H9 (cell line): ENCODE data around the gene BMPER. TPM values are rescaled to one million over a fixed set of nuclear protein-coding genes. Genes with fewer than 3 reads are reported as not detected.

Experiments used
- DNase-seq: peaks from one replicate; pipeline ENCODE4 v3.0.0-alpha.2; 2017
- H2AFZ ChIP-seq: one replicate; pipeline ENCODE4 v1.6.1; 2013; ENCODE audit warnings: mild to moderate bottlenecking, low read length, control low read depth, moderate library complexity
- H2AK5ac ChIP-seq: 2 replicates; pipeline ENCODE4 v1.6.1; 2013; ENCODE audit warnings: low read length, control low read depth, mixed read lengths; ENCODE audit not compliant: insufficient read length
- H2BK120ac ChIP-seq: one replicate; pipeline ENCODE4 v1.6.1; 2013; ENCODE audit warnings: low read depth, mild to moderate bottlenecking, low read length, control low read depth, inconsistent platforms; ENCODE audit not compliant: poor library complexity, severe bottlenecking
- H2BK12ac ChIP-seq: 2 replicates; pipeline ENCODE4 v1.6.1; 2013; ENCODE audit warnings: low read length, control low read depth, mixed read lengths, low read depth; ENCODE audit not compliant: insufficient read length
- H2BK15ac ChIP-seq: 2 replicates; pipeline ENCODE4 v1.6.1; 2013; ENCODE audit warnings: low read depth, low read length, control low read depth
- H2BK20ac ChIP-seq: one replicate; pipeline ENCODE4 v1.6.1; 2013; ENCODE audit warnings: low read depth, mild to moderate bottlenecking, low read length, control low read depth, inconsistent platforms; ENCODE audit not compliant: poor library complexity, severe bottlenecking
- H2BK5ac ChIP-seq: 2 replicates; pipeline ENCODE4 v1.6.1; 2013; ENCODE audit warnings: low read length, control low read depth, mixed read lengths; ENCODE audit not compliant: insufficient read length
- H3K14ac ChIP-seq: 2 replicates; pipeline ENCODE4 v1.6.1; 2013; ENCODE audit warnings: low read length, control low read depth; ENCODE audit not compliant: insufficient read depth
- H3K18ac ChIP-seq: 2 replicates; pipeline ENCODE4 v1.6.1; 2013; ENCODE audit warnings: low read depth, mild to moderate bottlenecking, mixed read lengths, low read length, control low read depth; ENCODE audit not compliant: insufficient read length
- H3K23ac ChIP-seq: 2 replicates; pipeline ENCODE4 v1.6.1; 2013; ENCODE audit warnings: low read length, control low read depth, mixed read lengths, low read depth; ENCODE audit not compliant: insufficient read length
- H3K23me2 ChIP-seq: 2 replicates; pipeline ENCODE4 v1.6.1; 2013; ENCODE audit warnings: low read depth, mild to moderate bottlenecking, mixed read lengths, low read length, control low read depth; ENCODE audit not compliant: insufficient read length, poor library complexity, severe bottlenecking
- H3K27ac ChIP-seq: 2 replicates; pipeline ENCODE4 v1.5.1; 2013; ENCODE audit warnings: low read length, control low read depth, mixed read lengths, low read depth; ENCODE audit not compliant: insufficient read length
- H3K27me3 ChIP-seq: 2 replicates; pipeline ENCODE4 v1.6.1; 2013; ENCODE audit warnings: low read length, control low read depth, inconsistent platforms; ENCODE audit not compliant: insufficient read depth
- H3K4ac ChIP-seq: 2 replicates; pipeline ENCODE4 v1.6.1; 2013; ENCODE audit warnings: low read depth, mild to moderate bottlenecking, control low read depth, inconsistent platforms, low read length, moderate library complexity
- H3K4me1 ChIP-seq: 2 replicates; pipeline ENCODE4 v1.6.1; 2013; ENCODE audit warnings: low read length, control low read depth, inconsistent platforms; ENCODE audit not compliant: insufficient read depth
- H3K4me2 ChIP-seq: 2 replicates; pipeline ENCODE4 v1.6.1; 2013; ENCODE audit warnings: low read length, control low read depth, mixed read lengths; ENCODE audit not compliant: insufficient read length, insufficient read depth
- H3K56ac ChIP-seq: 2 replicates; pipeline ENCODE4 v1.6.1; 2013; ENCODE audit warnings: low read depth, mild to moderate bottlenecking, mixed read lengths, low read length, control low read depth; ENCODE audit not compliant: insufficient read length
- H3K79me1 ChIP-seq: 2 replicates; pipeline ENCODE4 v1.6.1; 2013; ENCODE audit warnings: low read depth, mild to moderate bottlenecking, moderate library complexity, low read length, control low read depth, inconsistent platforms; ENCODE audit not compliant: insufficient read depth, poor library complexity, severe bottlenecking
- H3K79me2 ChIP-seq: 2 replicates; pipeline ENCODE4 v1.6.1; 2013; ENCODE audit warnings: low read length, control low read depth, inconsistent platforms; ENCODE audit not compliant: insufficient read depth
- H3K9ac ChIP-seq: 2 replicates; pipeline ENCODE4 v1.6.1; 2013; ENCODE audit warnings: low read length, control low read depth, mixed read lengths; ENCODE audit not compliant: insufficient read length; ENCODE audit errors: extremely low read depth
- H3K9me3 ChIP-seq: one replicate; pipeline ENCODE4 v1.6.1; 2013; ENCODE audit warnings: low read depth, low read length, inconsistent platforms; ENCODE audit not compliant: control insufficient read depth
- H3T11ph ChIP-seq: one replicate; pipeline ENCODE4 v1.6.1; 2013; ENCODE audit warnings: mild to moderate bottlenecking, low read length, control low read depth, inconsistent platforms
- H4K20me1 ChIP-seq: one replicate; pipeline ENCODE4 v1.6.1; 2013; ENCODE audit not compliant: control insufficient read depth, insufficient read length, insufficient read depth
- H4K5ac ChIP-seq: 2 replicates; pipeline ENCODE4 v1.6.1; 2013; ENCODE audit warnings: low read depth, mild to moderate bottlenecking, mixed read lengths, low read length, control low read depth; ENCODE audit not compliant: insufficient read length
- H4K8ac ChIP-seq: replicated peaks from 2 replicates; pipeline ENCODE4 v1.6.1; 2013; ENCODE audit warnings: low read length, control low read depth, mixed read lengths, low read depth; ENCODE audit not compliant: insufficient read length
- H4K91ac ChIP-seq: 2 replicates; pipeline ENCODE4 v1.6.1; 2013; ENCODE audit warnings: low read depth, mild to moderate bottlenecking, moderate library complexity, mixed read lengths, low read length, control low read depth; ENCODE audit not compliant: insufficient read length
- H3K27ac Mint-ChIP-seq, 3 experiments: 2 replicates in 2 of 3; 3 replicates in 1 of 3; pipeline ENCODE4 v1.8.0; 2020 to 2021; ENCODE audit warnings: mixed read lengths in 3 of 3, mild to moderate bottlenecking in 1 of 3, moderate library complexity in 1 of 3
- H3K27me3 Mint-ChIP-seq: 2 replicates; pipeline ENCODE4 v1.8.0; 2021; ENCODE audit warnings: low read depth, mild to moderate bottlenecking, moderate library complexity, mixed read lengths
- H3K36me3 Mint-ChIP-seq, 3 experiments: 2 replicates in 2 of 3; 3 replicates in 1 of 3; pipeline ENCODE4 v1.8.0; 2020 to 2021; ENCODE audit warnings: low read depth in 3 of 3, mixed read lengths in 3 of 3; ENCODE audit not compliant: insufficient read depth in 1 of 3
- H3K4me1 Mint-ChIP-seq, 2 experiments: 2 replicates each; pipeline ENCODE4 v1.8.0; 2020; ENCODE audit warnings: mixed read lengths in 2 of 2
- H3K4me3 Mint-ChIP-seq, 2 experiments: 2 replicates in 1 of 2; 3 replicates in 1 of 2; pipeline ENCODE4 v1.8.0; 2020 to 2021; ENCODE audit warnings: mild to moderate bottlenecking in 2 of 2, mixed read lengths in 2 of 2, moderate library complexity in 1 of 2
- H3K9me3 Mint-ChIP-seq, 2 experiments: 2 replicates in 1 of 2; 3 replicates in 1 of 2; pipeline ENCODE4 v1.8.0; 2020; ENCODE audit warnings: mild to moderate bottlenecking in 2 of 2, mixed read lengths in 2 of 2, moderate library complexity in 1 of 2
- CTCF ChIP-seq: fragments of 200-600 bp; sonication (generic); conservative IDR thresholded peaks from 3 replicates; pipeline ENCODE4 v1.8.0; 2021; ENCODE audit warnings: antibody characterized with exemption, mild to moderate bottlenecking
- WGBS: extraction: QIAGEN DNeasy Blood & Tissue Kit; methylation state at CpG from one replicate; pipeline ENCODE4 v1.1.7; 2013; ENCODE audit warnings: missing lambda C conversion rate, low lambda C conversion rate, mixed read lengths; ENCODE audit not compliant: insufficient read length; ENCODE audit errors: extremely low coverage; 5-methylcytosine and 5-hydroxymethylcytosine counted together
- total RNA-seq: library from RNA; stranded (reverse); gene quantifications from 2 replicates; pipeline ENCODE4 v1.2.1, GENCODE V29; 2021

The BMPER gene
- total RNA-seq, 1 experiment from 2014 or later: 0.20 TPM

GRCh38 chr7:34115503-34115902 lies 210.2 kb downstream of the BMPER start:
- H3K18ac ChIP-seq: no peak overlapping the region
- peaks cover 2 to 11% (median 4%) of the 10 kb centered on the region in 3 experiments; a peak in 5 of 7 replicates for H3K36me3 Mint-ChIP-seq
- H3K9ac ChIP-seq: no peak overlapping the region
- no peak overlapping the region for H3K56ac ChIP-seq
- no peaks in the 10 kb centered on the region for H4K20me1 ChIP-seq
- H2BK5ac ChIP-seq: no peak overlapping the region
- TF ChIP-seq CTCF: no peak
- no peak overlapping the region for H3K4ac ChIP-seq
- no peak overlapping the region for H2AFZ ChIP-seq
- H3T11ph ChIP-seq: no peak overlapping the region
- H3K27ac Mint-ChIP-seq: no peak overlapping the region
- H3K4me2 ChIP-seq: no peak overlapping the region
- H4K5ac ChIP-seq: no peak overlapping the region
- no peaks in the 10 kb centered on the region for H3K79me1 ChIP-seq
- DNase-seq: no peak
- H3K23me2 ChIP-seq: no peaks in the 10 kb centered on the region
- H3K4me1 Mint-ChIP-seq: 0 out of 4 replicates have a peak, but pooled peaks cover 0 to 3% of the 10 kb centered on the region in 2 experiments
- H4K91ac ChIP-seq: no peak overlapping the region
- H2BK15ac ChIP-seq: no peak overlapping the region
- H2BK12ac ChIP-seq: no peak overlapping the region
- H3K4me3 Mint-ChIP-seq: no peak overlapping the region
- H3K23ac ChIP-seq: no peak overlapping the region
- no peaks in the 10 kb centered on the region for H3K27me3 ChIP-seq
- WGBS: no CpG with 5 or more reads among the region's 1 CpG
- H3K9me3 Mint-ChIP-seq: peaks cover 10 to 12% of the 10 kb centered on the region in 2 experiments
- H4K8ac ChIP-seq: no peak overlapping the region
- no peak overlapping the region for H3K27ac ChIP-seq
- H2AK5ac ChIP-seq: no peak overlapping the region
- H3K9me3 ChIP-seq: no peaks in the 10 kb centered on the region
- H3K4me1 ChIP-seq: no peaks in the 10 kb centered on the region
- no peak overlapping the region for H2BK20ac ChIP-seq
- H3K14ac ChIP-seq: no peak overlapping the region
- H2BK120ac ChIP-seq: no peak overlapping the region
- H3K79me2 ChIP-seq: no peaks in the 10 kb centered on the region
- no peaks in the 10 kb centered on the region for H3K27me3 Mint-ChIP-seq
